DMS153 treated with DMSO at 0.1 percent for 48 hours (cell line): ENCODE measurements around the gene NAT10.
"Not testable (repeated sequence)": the region's sequence is repeated elsewhere in the genome, so short reads cannot be mapped to it uniquely, and the experiment has no call there.

Experiments
- DNase-seq: peaks from one replicate; lab custom pipeline; 2025; ENCODE audit not compliant: unreplicated experiment; lab: John Stamatoyannopoulos, UW

The NAT10 gene

DNA sequence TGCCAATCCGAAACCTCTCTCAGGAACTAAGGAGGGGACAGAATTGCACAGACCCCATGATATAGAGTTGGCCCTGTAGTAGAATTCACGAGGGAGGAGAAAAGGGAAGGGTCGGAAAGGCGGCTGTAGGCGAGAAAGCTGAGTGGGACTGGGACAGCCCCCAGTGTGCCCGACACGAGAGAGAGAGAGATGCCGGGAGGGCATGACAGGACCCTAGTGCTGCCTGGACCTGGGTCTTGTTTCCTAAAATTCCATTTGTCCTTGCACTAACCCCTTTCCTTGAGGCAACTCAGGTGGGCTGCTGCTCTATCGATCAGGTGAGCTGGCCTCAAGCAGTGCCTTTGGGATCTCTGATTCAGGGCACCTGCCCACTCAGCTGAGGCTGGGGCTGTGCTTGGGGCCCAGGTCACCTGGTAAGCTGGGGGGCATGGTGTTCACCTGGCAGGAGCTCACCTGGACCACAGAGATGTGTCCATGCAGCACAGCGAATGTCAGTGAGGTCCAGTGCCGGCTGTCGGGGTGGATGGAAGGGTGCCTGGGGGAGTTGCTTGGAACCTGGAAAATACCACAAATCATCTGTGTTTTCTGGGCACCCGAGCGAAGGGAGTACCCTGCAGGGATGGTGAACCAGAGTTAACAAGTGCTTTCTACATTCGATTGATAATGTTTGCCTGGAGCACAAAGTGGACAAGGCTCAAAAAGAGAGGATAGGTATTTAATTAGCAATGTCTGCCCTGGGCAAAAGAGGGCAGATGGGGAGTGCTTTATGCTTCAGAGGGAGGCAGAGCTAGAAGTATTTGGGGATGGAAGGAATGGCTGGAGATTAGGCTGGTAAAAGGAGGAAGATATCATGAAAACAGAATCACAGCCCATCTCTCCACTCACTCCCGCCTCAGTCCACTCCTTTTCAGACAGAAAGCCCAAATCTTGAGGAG, 61.6 kb downstream of the NAT10 start:
- DNase-seq, result no peak

DNA sequence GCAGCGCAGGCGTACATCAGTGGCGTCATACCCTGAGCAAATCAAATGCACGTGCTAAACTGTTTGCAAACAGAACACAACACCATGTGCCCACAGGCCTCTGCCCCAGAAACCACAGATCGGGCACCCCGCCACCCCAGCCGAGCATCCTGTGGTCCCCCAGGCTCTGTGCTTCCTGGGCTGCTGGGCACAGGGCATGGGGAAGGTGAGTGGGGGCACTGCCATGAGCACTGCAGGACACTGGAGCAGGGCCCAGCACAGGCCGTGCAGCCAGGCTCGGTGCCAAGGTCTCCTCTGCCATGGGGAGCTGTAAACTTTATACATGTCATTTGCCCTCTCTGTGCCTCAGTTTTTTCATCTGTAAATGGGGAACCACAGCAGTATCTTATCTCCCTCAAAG, 62.5 kb downstream of the NAT10 start:
- DNase-seq, result no peak

DNA sequence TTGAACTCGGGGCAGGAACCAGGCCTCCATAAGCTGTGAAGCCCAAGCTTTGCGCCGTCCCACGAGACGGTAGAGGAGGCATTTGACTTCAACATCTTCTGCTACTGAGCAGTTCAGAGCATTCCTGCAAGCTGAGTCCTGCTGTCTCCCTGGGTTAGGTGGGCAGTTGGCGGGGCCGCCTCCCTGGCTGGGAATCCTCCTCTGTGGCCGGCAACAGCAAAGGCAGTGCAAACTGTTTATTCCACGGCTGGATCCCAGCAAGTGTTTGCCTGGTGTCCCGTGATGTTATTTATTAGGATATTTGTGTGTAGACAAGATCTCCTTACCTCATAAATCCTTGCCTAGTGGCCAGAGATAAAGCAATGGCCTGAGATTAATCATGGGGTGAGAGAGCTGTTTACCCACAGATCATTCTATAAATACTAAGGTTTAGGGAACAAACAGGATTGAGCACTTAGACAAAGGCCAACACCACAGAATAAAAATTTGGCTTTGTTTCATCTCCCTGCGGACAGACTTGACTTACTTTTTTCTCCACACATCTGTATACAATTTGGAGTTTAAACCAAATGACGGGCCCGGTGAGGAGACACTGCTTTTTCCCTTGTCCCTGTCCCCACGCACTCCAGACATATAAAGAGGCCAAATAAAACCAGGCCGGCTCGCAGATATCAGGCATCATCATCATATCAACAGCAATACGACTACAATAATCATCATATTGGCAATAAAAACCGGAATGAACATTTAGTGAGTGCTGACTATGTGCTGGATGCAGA, 63.4 kb downstream of the NAT10 start:
- no peak for DNase-seq

DNA sequence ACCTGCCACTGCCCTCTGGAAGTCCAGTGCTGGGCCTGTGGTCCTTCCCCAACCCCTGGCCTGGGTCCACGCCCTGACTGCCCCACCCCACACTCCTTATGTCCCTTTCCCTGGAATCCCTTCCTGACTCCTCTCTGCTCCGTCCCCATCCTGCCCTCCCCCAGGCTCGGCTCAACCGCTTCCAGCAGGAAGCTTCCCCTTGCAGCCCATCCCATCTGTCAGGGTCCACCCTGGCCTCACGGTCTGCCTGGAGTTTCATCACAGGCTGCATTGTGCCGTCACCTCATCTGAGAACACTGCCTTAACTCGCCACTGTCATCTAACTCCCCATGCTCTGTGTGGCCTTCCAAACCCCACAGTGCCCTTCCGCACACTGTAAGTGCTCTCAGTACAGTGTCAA, 64.3 kb downstream of the NAT10 start:
- DNase-seq, result no peak

DNA sequence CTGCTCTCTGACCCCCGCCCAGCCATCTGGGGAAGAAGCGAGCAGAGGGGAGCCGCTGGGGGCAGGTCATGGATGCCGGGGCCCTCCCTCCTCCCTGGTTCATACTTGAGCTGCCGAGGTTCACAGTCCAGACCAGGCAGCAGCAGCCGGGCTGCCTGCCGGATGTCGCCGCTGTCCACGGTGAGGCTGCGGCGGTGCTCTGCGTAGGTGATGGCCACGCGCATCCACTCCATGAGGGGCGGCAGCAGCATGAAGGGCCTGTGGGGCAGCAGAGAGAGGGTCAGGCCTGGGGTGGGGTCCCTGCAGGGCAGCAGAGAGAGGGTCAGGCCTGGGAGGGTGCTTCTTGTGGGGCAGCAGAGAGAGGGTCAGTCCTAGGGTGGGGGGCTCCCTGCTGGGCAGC, 67.6 kb downstream of the NAT10 start:
- DNase-seq, result no peak

DNA sequence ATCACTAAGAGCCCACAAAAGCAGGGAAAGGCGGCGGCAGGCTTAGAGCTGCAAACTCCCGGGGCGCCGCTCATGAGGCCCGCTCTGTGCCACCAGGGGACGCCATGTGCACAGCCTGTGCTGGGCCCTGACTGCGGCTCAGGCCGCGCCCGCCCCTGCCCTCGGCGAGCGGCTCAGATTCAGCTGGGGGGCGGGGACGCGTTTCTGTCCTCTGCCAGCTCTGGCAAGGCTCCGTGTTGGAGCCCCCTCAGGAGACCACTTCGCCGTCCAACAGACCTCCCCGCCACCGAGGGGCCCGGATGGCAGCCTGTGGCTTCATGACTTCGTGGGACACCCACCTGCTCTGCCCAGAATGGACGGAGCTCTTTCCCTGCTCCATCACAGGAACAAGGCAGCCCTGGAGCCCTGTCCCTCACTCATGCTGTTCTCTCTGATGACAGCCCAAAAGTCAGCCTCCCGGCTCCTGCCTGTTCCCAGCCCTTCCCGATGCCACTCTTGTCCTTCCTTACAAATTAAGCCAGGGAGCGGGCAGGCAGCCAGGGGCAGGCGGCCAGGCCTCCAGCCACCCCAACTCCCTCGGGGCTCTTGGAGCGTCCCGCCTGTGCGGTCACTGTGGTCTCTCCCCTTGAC, 69.1 kb downstream of the NAT10 start:
- peak; percentile 51 for DNase-seq

DNA sequence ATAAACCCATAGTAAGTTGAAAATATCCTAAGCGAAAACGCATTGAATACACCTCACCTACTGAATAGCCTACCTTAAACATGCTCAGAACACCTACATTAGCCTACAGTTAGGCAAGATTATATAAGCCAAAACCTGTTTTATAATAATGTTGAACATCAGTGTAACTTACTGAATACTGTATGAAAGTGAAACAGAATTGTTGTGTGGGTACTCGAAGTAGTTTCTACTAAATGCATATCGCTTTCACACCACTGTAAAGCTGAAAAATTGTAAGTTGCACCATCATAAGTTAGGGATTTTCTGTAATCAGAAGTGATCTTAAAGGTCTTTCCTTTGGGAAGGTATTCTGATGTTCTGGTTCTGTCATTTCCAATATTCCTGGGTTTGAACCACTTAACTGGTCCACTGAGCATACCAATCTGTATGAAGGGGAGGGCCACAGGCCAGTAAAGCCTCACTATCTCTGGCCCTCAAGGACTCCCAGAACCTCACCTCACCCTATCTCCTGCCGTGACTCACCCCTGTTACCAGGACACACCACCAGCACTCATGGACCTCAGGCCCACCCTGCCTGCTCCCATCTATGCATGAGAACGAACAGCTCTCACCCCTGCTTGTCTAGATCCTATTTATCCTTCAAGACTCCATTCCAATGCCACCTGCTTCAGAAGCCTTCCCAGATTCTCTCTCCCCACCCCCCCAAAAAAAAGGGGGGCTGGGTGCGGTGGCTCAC, 70.0 kb downstream of the NAT10 start:
- no peak for DNase-seq

DNA sequence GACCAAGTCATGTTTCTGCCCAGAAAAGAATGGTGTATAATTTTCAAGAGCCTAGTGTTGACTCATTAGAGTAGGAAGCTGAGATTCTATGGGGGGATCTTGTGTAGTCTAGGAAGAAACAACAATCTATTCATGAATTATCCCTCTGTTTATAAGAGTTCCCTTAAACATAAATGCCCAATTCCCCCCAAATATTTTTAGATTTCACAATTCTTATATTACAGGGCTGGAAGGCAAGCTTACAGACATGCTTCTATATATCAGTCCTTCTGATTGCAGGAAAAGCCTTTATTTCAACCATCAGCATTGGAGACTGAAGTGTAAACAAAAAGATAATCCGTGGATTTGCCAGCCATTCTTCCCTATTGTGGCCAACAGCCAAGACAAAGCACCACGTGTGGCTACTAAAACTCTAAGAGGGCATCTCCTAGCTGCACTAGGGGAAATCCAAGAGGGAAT, 71.4 kb downstream of the NAT10 start:
- DNase-seq, result peak; percentile 2

DNA sequence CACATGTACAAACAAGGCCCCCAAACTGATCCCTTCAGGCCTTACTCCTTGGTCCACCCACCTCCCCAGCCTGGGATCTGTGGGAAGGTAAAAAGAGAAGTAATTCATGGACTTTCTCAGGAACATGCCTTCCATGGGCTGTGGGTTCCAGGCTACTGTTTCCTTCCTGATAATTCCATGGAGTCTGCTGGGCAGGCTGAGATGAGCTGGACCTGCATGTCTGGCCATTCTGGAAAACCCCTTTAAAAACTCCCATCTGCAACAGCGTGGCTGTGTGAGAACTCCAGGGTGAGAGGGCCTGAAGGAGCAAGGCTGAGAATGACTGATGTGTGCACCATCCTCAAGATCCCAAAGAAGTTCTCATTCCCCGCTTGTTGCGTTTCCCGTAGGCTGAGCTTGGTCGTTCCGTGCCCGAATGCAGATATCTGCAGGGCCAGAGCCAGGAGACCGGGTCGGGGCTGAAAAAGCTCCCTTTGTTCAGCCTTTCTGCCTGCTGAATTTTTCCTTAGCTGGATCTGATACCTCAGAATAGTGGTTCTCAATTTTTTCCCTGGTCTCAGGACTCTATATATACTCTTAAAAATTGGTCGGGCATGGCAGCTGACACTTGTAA, 72.9 kb downstream of the NAT10 start:
- DNase-seq, result no peak

DNA sequence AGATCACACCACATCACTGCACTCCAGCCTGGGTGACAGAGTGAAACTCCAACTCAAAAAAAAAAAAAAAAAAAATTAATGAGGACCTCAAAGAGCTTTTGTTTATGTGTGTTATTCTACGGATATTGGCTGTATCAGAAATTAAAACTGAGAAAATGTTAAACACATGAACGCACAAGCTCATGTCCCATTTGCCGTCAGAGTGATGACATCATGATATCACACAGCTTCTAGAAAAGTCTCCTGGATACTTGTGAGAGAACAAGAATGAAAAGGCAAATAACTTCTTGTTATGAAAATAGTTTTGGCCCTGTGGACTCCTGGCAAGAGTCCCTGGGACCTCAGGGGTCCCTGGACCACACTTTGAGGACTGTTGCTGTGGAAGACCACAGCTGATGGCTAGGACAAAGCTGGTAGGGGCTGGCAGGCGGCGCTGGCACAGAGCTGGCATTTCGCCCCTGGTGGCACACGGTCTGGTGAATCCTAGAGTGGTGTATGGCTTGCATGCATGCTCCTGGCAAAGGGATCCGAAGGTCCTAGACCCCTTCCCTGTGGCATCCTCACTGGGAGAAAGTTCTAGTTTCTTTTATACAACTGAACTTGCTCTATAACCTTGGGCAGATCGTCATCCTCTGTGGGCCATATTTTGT, 73.7 kb downstream of the NAT10 start:
- no peak for DNase-seq

DNA sequence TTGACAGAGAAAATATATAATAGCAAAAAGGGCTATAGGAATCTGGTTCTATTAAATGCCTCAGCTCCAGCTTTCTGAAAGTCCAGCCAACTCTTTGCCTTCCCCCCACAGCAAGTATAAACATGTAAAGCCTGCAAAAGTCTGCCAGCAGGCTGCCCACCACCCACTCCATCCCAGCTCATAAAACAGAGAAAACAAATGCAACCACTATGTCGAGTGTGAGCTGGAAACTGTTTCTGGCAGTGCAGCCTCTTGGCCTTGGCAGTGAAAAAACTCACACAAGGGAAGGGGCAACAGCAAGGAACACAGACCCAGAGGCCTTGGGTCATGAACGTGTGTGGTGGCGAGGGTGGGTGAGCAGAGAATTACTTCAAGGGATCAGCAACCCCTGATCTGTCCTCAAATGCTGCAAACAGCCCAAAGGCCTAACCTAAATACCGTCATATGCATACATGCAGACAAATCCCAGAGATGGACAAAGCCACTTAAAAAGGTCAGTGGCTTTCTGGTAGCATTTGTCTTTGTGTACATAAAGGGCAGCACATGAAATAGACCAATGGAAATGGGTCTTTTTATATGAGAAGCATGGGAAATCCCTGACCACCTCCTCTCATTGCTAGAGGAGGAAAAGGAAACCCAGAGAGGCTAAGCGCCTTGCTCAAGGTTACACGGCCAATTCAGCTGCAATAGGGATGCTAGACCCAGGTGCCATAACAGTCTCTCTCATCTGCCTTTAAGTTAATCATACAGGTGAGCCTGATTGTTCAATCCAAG, 74.8 kb downstream of the NAT10 start:
- DNase-seq, result no peak

DNA sequence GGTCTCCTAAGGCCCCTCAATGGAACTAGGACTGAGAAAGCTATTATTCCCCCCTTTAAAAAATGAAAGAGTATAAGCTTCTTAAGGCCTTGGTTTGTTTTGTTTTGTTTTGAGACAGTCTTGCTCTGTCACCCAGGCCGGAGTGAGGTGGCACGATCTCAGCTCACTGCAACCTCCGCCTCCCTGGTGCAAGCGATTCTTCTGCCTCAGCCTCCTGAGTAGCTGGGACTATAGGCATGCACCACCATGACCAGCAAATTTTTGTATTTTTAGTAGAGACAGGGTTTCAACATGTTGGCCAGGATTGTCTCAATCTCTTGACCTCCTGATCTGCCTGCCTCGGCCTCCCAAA, 75.4 kb downstream of the NAT10 start:
- DNase-seq, result not testable (repeated sequence)

DNA sequence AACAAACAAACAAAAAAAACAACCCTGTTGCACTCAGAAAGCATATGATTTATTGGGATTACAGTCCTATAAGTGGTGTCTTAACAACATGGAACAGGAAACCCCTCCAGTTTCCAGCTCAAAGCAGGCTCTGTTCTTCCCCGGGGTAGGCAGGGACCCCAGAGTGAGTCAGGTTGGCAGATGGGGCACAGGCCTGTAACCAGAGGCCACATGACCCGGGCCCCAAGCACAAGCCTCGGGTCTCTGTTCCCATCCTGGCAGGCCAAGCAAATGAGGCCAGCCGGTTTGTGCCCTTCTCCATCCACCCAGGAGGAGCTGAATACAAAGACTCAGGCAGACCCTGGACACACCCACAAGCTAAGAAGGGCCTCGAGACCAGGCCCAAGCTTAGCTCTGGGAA, 75.8 kb downstream of the NAT10 start:
- no peak for DNase-seq

DNA sequence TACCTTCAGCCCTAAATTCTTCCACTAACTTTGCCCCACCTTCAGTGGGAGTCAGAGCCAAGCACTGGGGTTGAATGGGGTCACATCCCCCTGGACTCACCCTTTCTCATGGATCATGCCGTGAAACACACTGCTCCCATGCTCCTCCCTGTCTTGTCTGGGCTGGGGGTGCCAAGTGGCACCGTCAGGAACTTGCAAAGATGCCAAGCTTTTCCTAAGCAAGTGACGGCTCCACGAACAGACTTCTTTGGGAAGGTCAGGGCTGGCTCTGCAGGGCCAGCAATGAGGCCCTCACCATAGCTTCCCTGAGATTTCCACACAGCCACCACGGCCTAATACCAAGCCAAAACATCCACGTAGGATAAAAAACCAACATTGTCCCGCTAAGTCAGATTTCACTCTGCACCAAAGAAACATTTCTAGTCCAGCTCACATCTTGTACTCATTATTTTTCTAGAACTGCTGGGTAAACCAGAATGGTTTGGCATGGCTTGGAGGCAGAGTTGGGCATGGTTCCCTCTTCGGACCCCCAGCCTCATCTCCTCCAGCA, 76.5 kb downstream of the NAT10 start:
- no peak for DNase-seq

DNA sequence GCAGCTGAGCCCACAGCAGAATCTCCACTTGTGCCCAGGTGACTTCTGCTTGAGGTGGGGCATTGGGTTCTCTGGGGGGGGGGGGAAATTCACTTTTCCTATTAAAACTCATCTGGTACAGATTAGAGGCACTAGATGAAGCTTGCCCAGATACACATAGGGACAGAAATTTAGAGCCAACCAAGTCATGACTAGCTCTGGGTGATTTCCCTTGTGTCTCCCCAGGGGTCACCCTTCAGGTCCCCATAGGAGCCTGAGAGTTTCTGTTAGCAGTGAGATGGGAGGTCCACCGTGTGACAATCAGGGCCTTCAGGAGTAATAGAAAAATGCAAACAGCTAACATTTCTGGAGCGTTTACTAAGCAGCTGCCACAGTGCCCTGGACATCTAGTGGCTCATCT, 77.0 kb downstream of the NAT10 start:
- DNase-seq, result no peak

DNA sequence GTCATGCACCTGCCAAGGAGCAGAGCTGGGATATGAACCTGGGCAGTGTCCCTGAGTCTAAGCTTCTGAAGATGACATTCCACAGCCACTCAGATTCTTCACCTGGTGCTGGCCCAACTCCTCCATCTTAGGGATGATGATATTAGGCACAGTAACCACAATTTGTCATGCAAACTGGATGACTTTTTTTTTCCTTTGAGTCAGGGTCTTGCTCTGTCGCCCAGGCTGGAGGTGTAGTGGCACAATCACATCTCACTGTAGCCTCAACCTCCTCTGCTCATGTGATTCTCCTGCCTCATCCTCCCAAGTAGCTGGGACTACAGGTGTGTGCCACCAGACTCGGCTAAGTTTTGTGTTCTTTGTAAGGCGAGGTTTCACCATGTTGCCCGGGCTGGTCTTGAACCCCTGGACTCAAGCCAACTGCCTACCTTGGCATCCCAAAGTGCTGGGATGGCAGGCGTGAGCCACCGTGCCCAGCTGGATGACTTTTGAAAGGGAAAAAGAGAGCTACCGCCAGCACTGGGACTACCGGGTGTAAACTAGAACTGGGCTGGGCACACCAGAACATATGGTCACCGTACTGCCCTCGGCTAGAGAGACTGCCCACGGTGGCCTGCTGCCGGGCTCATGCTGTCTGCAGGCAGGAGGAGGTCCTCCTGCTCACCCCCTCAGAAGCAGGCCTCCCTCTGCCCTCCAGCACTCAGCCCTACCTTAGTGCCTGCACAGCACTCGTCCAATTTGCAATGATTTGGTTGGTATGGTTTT, 77.7 kb downstream of the NAT10 start:
- no peak for DNase-seq

DNA sequence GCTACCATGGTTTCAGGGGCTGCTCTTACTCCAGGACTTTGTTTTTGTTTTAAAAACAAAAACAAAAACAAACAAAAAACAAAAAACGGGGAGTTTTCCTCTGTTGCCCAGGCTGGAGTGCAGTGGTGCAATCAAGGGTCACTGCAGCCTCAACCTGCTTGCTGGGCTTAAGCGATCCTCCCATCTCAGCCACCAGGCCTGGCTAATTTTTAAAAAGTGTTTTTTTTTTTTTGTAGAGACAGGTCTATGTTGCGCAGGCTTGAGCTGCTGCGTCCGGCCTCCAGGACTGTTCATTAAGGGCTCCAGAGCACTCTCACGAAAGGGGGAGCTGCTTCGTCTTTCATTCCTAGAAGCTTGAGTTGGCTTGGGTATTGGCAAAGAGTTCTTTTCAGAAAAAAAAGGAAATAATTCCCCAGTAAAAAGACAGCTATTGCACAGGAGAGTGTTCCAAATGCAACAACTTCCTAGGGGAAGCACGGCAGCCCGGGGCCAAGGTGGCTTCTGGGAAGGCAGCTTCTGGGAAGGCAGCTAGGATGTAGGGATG, 78.5 kb downstream of the NAT10 start:
- no peak for DNase-seq

DNA sequence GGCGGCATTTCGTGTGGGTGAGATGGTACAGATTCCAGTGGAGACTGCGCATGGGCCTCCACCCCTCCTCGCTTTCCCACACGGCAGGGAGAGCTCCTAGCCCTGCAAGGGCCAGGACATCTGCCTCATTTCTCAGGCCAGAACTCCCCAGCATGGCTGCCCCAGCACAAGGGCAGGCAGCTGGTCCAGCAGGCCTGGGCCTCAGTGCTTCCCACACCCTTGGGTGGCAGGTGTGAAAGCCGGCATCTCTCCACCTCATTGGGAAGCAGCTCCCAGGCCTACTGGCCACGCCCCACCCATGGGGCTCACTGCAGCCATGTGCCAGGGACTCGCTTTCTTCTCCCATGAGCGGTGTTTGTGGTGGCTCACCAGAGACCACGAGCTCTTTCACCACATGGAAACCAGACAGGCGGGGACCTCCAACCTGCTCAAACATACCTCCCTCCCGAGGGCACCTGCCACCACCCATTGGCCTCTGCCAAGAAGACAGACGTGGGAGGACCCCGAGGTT, 79.1 kb downstream of the NAT10 start:
- DNase-seq, result no peak
